KBM-7 (cell line): ENCODE results near the gene C14orf39.
"Not testable (repeated sequence)": the region's sequence is repeated elsewhere in the genome, so short reads cannot be mapped to it uniquely, and the experiment has no call there.

Experiments used
- DNase-seq: peaks from one replicate; pipeline ENCODE4 v3.0.0-alpha.2; 2015
- in situ Hi-C: fragments of 300-500 bp; cut with MboI; formaldehyde crosslinking; loops from 2 replicates; pipeline ENCODE4 v1.14.3; 2020; ENCODE audit warnings: low sequenced_read_pairs, low pct_unique_long_range_greater_than_20kb, mixed read lengths

The C14orf39 gene

GRCh38 chr14:60502541-60502940, 16.7 kb upstream of the C14orf39 start:
- in situ Hi-C loops, result no loop called here
- no peak for DNase-seq

GRCh38 chr14:60495946-60496345, 10.1 kb upstream of the C14orf39 start:
- in situ Hi-C loops, result no loop called here
- DNase-seq, result no peak

DNA sequence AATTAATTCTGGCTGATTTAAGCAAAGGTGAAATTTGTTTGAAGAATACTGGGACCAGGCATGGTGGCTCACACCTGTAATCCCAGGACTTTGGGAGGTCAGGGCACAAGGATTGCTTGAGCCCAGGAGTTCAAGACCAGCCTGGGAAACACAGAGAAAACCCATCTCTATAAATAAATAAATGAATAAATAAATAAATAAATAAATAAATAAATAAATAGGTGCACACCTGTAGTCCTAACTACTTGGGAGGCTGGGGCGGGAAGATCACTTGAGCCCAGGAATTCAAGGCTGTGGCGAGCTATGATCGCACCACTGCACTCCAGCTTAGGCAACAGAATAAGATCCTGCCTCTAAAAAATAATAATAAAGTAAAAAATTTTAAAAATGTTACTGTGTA, 4.4 kb upstream of the C14orf39 start:
- in situ Hi-C loops, result no loop called here
- DNase-seq, result no peak

DNA sequence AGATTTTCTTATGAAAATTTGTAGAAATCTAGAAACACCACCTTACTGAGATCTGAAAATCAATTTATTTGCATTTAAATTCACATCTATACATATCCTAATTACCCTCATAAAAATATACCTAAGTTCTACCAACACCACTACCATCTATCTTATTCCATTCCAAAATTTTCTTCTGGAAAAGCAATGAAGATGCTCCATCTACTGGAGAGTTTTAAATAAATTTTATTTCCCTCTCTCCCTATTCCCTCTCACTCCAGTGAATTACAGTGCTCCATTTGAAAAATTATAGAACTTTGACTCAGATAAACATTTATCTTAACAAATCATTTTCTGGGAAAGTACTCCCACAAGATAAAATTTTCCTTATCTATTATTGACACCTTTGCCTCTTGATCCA, 2.3 kb upstream of the C14orf39 start:
- in situ Hi-C loops, result no loop called here
- DNase-seq, result no peak

- DNase-seq, result no peak
- in situ Hi-C loops, result no loop called here
These were observed 1.3 kb upstream of the C14orf39 start for GRCh38 chr14:60487211-60487610.

DNA sequence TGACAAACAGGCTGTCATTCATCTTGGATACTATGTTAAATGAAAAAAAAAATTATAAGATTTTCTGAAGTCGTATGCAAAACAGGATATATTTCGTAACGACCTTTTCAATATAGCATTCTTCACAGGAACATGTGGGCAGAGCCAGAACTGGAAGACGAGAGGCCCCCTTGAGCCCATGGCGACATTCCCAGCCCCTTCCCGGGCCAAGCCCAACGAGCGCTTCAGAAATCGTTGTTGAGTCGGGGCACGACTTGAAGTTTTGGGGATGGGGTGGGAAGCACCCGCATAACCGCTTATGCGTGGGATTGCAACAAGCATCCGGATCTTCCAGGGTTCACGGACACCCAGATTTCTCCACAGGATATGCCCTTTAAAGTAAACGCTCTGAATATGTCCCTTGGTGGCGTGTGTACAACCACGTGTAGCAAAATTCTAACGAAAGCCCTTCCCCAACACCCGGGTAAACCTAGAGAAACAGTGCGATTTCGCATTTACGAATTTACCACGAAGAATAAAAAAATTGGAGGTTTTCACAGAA, 736 bp downstream of the C14orf39 start:
- no peak for DNase-seq
- in situ Hi-C loops, result no loop called here

DNA sequence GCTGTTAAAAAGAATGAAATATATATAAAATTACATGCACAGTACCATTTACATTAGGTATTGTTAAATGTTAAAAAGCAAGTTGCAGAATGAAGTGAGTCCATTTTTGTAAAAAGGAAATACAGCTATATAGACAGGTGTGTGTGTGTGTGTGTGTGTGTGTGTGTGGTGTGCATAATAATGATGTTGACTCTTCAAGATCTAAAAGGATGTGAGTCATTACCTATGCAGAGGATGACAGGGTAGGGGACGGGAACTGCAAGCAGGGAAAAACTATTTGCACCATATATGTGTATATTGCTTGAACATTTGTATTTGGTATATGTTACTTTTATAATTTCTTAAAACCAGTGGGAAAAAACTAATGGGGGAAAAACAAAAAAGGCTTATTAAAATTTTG, 3.1 kb downstream of the C14orf39 start:
- no peak for DNase-seq
- in situ Hi-C loops, result no loop called here

GRCh38 chr14:60480248-60480647, 5.6 kb downstream of the C14orf39 start:
- in situ Hi-C loops, DNase-seq: not testable (repeated sequence)

DNA sequence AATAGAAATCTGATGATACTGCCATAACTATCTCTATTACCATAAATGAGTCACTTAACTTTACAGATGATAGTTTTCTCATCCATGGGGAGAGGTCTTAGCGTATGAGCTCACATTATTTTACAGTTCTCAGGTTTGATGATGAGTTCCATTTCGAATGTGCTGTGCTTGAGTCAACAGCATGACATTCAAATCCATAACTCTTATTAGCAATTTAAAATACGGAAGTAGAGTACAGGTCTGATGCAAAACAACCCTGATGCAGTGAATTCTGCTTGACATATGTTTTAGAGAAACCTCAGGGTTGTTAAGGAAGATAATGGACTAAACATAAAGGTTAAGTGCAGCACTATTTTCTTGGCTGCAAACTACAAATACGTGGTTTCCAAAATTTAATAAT, 30.0 kb downstream of the C14orf39 start:
- no peak for DNase-seq
- in situ Hi-C loops, result no loop called here

DNA sequence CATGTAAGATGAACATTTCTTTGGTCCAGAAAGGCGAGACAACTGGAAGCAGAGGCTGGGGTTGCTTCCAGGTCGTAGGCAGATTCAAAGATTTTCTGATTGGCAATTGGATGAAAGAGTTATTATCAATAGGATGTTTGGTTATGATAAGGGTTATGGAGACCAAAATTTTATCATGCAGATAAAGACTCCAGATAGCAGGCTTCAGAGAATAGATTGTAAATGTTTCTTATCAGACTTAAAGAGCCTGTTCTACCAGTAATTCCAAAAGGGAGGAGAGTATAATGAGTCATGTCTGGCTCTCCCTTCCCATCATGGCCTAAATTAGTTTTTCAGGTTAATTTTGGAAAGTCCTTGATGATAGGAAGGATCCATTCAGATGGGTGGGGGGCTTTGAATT, 55.6 kb downstream of the C14orf39 start:
- in situ Hi-C loops, result no loop called here
- no peak for DNase-seq

- no peak for DNase-seq
- in situ Hi-C loops, result no loop called here
These were observed 65.8 kb downstream of the C14orf39 start for GRCh38 chr14:60420050-60420449.

DNA sequence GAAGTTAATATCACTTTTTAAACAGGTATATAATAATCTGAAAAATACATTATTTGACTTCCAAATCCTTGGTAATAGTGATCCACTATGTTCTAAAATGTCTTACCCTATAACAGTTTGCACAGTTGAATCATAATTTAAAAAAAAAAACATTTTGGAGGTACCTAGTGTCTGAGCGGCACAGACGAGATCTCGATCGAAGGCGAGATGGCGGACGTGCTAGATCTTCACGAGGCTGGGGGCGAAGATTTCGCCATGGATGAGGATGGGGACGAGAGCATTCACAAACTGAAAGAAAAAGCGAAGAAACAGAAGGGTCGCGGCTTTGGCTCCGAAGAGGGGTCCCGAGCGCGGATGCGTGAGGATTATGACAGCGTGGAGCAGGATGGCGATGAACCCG, 88.3 kb downstream of the C14orf39 start:
- in situ Hi-C loops, result not testable (repeated sequence)

DNA sequence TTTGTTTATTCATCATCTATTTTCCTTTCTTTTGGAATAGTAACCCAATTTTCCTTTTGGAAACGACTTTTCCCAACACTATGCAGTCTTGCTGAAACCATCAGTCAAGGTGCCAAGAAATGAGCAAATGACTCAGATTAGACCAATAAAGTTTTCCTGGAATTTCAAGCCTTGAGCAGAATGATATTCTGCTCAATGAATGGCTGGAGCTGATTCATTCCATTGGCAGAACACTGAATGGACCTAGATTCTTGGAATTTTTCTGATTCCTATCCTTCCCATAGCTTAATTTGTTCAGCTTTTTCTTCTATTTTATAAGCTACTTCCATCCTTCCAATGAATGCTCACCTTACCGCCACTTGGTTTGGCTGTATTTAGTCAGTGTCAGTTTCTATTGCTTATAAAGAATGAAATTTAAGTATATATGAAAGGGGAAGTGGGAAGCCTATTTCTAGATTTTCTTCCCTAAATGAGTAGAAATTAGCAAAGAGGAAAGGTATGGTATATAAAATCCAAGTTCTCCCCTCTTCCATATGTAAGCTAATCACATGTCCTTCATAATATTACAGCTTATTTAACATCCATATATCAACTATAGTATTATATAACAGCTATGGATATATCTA, 89.0 kb downstream of the C14orf39 start:
- DNase-seq, result no peak
- in situ Hi-C loops, result no loop called here

More for the DNA sequence above, 88.3 kb downstream of the C14orf39 start:
- DNase-seq, result not testable (repeated sequence)
